Ovary (tissue), 3 donors: ENCODE results near the gene PPWD1.

Source experiments
- CTCF ChIP-seq, 3 donors: fragments of 450-650 bp in 2 of 3; fragments of 200-600 bp in 1 of 3; IDR thresholded peaks; one replicate each; pipeline versions ENCODE4 v1.5.1 to v1.8.0; 2016 to 2022; ENCODE audit warnings: antibody characterized with exemption in 3 of 3, mild to moderate bottlenecking in 1 of 3
- EP300 ChIP-seq: sonication (generic); formaldehyde crosslinking; IDR thresholded peaks from one replicate; pipeline ENCODE4 v1.6.1; 2017; ENCODE audit warnings: antibody characterized with exemption
- donor health status: DM: no; HTN: no; CAD: no.

GRCh38 chr5:65566505-65566904 is 3.4 kb downstream of the PPWD1 start:
- TF ChIP-seq CTCF (IDR thresholded peaks at IDR 0.05) (no peak), EP300 (no peak)
